Activated B cell treated with CpG ODN at 0.5 μM for 24 hours (primary cell): Measurements from ENCODE around the gene KLK15. TPM values are rescaled to one million over a fixed set of nuclear protein-coding genes. Genes with fewer than 3 reads are reported as not detected.

ENCODE experiments used
- ATAC-seq: fragments of 200-7000 bp; cut with Tn5 transposase; one replicate; pipeline ENCODE4 v1.10.0; 2021; ENCODE audit warnings: low read depth, mild to moderate bottlenecking, moderate library complexity
- CTCF ChIA-PET: fragments of 350-600 bp; sonication (Branson Sonifier 250); formaldehyde crosslinking; loops from one replicate; lab custom pipeline; 2021; ENCODE audit warnings: antibody characterized with exemption; lab: Charles Lee
- POLR2A ChIA-PET: fragments of 350-600 bp; sonication (Branson Sonifier 250); formaldehyde crosslinking; loops from one replicate; lab custom pipeline; 2021; ENCODE audit warnings: antibody characterized with exemption; lab: Charles Lee
- DNase-seq: peaks from one replicate; pipeline ENCODE4 v3.0.0; 2022
- H3K27ac Mint-ChIP-seq: one replicate; pipeline ENCODE4 v1.8.0; 2020; ENCODE audit warnings: mixed read lengths
- H3K27me3 Mint-ChIP-seq: one replicate; pipeline ENCODE4 v1.8.0; 2021; ENCODE audit warnings: mixed read lengths
- H3K36me3 Mint-ChIP-seq: one replicate; pipeline ENCODE4 v1.8.0; 2021; ENCODE audit warnings: low read depth, mixed read lengths
- H3K4me1 Mint-ChIP-seq: one replicate; pipeline ENCODE4 v1.8.0; 2021; ENCODE audit warnings: mixed read lengths
- H3K4me3 Mint-ChIP-seq: one replicate; pipeline ENCODE4 v1.8.0; 2020; ENCODE audit warnings: mild to moderate bottlenecking, mixed read lengths
- H3K9me3 Mint-ChIP-seq: one replicate; pipeline ENCODE4 v1.8.0; 2020; ENCODE audit warnings: mixed read lengths
- CTCF ChIP-seq: fragments of 200-600 bp; IDR thresholded peaks from one replicate; pipeline ENCODE4 v1.8.0; 2022; ENCODE audit warnings: antibody characterized with exemption, mild to moderate bottlenecking
- intact Hi-C: fragments of 100-400 bp; cut with micrococcal nuclease; formaldehyde crosslinking; loops from one replicate; pipeline ENCODE4 v1.15.1; 2024
- total RNA-seq: library from RNA; stranded (reverse); gene quantifications from 2 replicates; pipeline ENCODE4 v1.2.3, GENCODE V29; 2022

KLK15 gene
- total RNA-seq, 1 donor from 2014 or later: not detected

GRCh38 chr19:50843701-50844221 lies 10.4 kb upstream of the KLK15 start:
- Mint-ChIP-seq H3K4me3 (no peak overlapping the region), H3K4me1 (no peaks in the 10 kb centered on the region), H3K9me3 (peaks cover 19% of the 10 kb centered on the region), H3K36me3 (no peaks in the 10 kb centered on the region), H3K27ac (no peak overlapping the region), H3K27me3 (peaks cover 7% of the 10 kb centered on the region)
- intact Hi-C loops: no loop called here
- ChIA-PET CTCF (no interaction called here), POLR2A (no interaction called here)
- ATAC-seq: no peak
- no peak for DNase-seq
- no peak for TF ChIP-seq CTCF

- Mint-ChIP-seq H3K27ac (no peak overlapping the region), H3K36me3 (no peaks in the 10 kb centered on the region), H3K4me1 (peaks cover 3% of the 10 kb centered on the region), H3K9me3 (peaks cover 19% of the 10 kb centered on the region), H3K4me3 (no peak overlapping the region), H3K27me3 (peaks cover 6% of the 10 kb centered on the region)
- DNase-seq (no peak), ATAC-seq (no peak)
- POLR2A ChIA-PET: interaction anchor here (0.6 kb wide), 1 partner anchor 10 kb away, joined by 6 read pairs; no protein-coding TSS in a partner anchor
- no peak for TF ChIP-seq CTCF
- intact Hi-C loops: no loop called here
- CTCF ChIA-PET: no interaction called here
Measured at GRCh38 chr19:50843205-50843604, 9.8 kb upstream of the KLK15 start.

DNA sequence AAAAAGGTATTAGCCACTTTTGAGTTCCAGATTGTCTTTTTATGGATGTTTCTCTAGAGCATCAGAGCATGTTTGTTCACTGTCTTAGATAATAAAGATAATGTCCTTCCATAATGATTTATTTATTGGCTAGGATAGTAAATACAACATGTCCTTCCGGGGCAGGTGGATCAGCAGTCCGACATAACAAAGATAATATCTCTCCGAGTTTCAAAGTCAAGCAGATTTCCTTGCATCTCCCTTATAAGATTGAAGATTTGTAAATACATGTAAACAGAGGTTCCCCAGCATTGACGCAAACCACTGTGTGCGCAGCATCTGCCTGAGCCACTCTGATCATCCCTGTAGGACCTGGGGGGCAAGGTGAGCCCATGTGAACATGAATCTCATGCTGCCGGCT lies 8.8 kb upstream of the KLK15 start:
- Mint-ChIP-seq H3K4me1 (peaks cover 9% of the 10 kb centered on the region), H3K27me3 (peaks cover 13% of the 10 kb centered on the region), H3K36me3 (no peaks in the 10 kb centered on the region), H3K27ac (no peak overlapping the region), H3K4me3 (no peak overlapping the region), H3K9me3 (peaks cover 19% of the 10 kb centered on the region)
- ChIA-PET CTCF (no interaction called here), POLR2A (no interaction called here)
- DNase-seq: no peak
- TF ChIP-seq CTCF: no peak
- intact Hi-C loops: no loop called here
- no peak for ATAC-seq

DNA sequence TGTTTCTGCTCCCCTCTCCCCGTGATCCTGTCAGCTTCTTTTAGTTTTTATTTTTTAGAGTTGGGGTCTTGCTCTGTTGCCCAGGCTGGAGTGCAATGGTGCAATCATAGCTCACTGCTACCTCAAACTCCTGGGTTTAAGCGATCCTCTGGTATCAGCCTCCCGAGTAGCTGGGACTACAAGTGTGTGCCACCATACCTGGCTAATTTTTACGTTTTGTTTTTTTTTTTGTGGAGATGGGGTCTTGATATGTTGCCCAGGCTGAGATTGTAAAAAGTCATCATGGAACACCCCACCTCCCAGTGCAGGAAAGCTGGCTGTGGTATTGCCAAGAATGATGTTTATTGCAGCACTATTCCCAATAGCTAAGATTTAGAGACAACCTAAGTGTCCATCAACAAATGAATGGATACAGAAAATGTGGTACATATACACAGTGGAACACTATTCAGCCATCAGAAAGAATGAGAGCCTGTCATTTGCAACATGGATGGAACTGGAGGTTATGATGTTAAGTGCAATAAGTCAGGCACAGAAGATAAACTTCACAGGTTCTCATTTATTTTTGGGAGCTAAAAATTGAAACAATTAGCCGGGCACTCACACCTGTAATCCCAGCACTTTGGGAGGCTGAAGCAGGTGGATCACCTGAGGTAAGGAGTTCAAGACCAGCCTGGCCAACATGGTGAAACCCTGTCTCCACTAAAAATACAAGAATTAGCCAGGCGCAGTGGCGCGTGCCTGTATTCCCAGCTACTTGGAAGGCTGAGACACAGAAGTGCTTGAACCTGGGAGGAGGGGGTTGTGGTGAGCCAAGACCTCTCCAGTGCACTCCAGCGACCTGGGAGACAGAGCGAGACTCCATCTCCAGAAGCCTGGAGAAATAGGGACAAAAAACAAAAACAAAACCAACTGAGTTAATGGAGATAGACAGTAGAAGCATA lies 6.6 kb upstream of the KLK15 start:
- TF ChIP-seq CTCF: no peak
- Mint-ChIP-seq H3K4me3 (no peak overlapping the region), H3K36me3 (no peaks in the 10 kb centered on the region), H3K4me1 (peaks cover 26% of the 10 kb centered on the region), H3K27ac (no peak overlapping the region), H3K27me3 (peaks cover 24% of the 10 kb centered on the region), H3K9me3 (peaks cover 19% of the 10 kb centered on the region)
- no peak for ATAC-seq
- no peak for DNase-seq
- CTCF ChIA-PET: no interaction called here
- POLR2A ChIA-PET: interaction anchor here (0.6 kb wide), 1 partner anchor 313 kb away, joined by 5 read pairs; no protein-coding TSS in a partner anchor
- intact Hi-C loops: loop anchor here (2.0 to 5.0 kb wide), 2 partner anchors 57 to 83 kb away; no protein-coding TSS in a partner anchor

GRCh38 chr19:50838239-50838638 lies 4.9 kb upstream of the KLK15 start:
- intact Hi-C loops: loop anchor here (2.0 to 5.0 kb wide), 2 partner anchors 59 to 85 kb away; no protein-coding TSS in a partner anchor
- ATAC-seq (no peak), DNase-seq (no peak)
- Mint-ChIP-seq H3K36me3 (no peaks in the 10 kb centered on the region), H3K9me3 (peaks cover 8% of the 10 kb centered on the region), H3K4me1 (peaks cover 27% of the 10 kb centered on the region), H3K27me3 (peaks cover 20% of the 10 kb centered on the region), H3K4me3 (no peak overlapping the region), H3K27ac (no peak overlapping the region)
- ChIA-PET CTCF (interaction anchor here (1.0 kb wide), 1 partner anchor 84 kb away, joined by 4 read pairs; no protein-coding TSS in a partner anchor), POLR2A (no interaction called here)
- no peak for TF ChIP-seq CTCF
